Right lung (tissue), 10 donors: ENCODE measurements around the gene LYRM2. TPM values are rescaled to one million over a fixed set of nuclear protein-coding genes. Genes with fewer than 3 reads are reported as not detected.

Experiments used
- DNase-seq, 2 donors: peaks; one replicate each; pipeline ENCODE4 v3.0.0-alpha.2; 2013
- long read RNA-seq, 8 donors: transcript quantifications; one replicate each; lab custom pipeline, GENCODE V29; 2026
- polyA plus RNA-seq, 5 donors: library from polyadenylated mRNA; unstranded; fragments of 120-200 nt; gene quantifications; one replicate each; pipeline versions ENCODE4 v1.2.1 to v1.2.3, GENCODE V29; 2013; ENCODE audit warnings: inconsistent platforms in 1 of 5, low replicate concordance in 1 of 5; ENCODE audit not compliant: insufficient read length in 5 of 5, insufficient read depth in 1 of 5

Gene LYRM2
- polyA plus RNA-seq: 10 to 100 TPM; 31.1 to 52.7 (median 40.9) TPM
- long read RNA-seq, donor 1, full-length matches to known transcripts: 32 of 43 reads
- long read RNA-seq, donor 1, partial matches to known transcripts: 11 of 43 reads
- long read RNA-seq, donor 1, other reads (novel, unspliced or antisense): 0 of 43 reads
- long read RNA-seq, donor 2, full-length matches to known transcripts: 31 of 31 reads
- long read RNA-seq, donor 2, partial matches to known transcripts: 0 of 31 reads
- long read RNA-seq, donor 2, other reads (novel, unspliced or antisense): 0 of 31 reads
- long read RNA-seq, donor 3, full-length matches to known transcripts: 16 of 16 reads
- long read RNA-seq, donor 3, partial matches to known transcripts: 0 of 16 reads
- long read RNA-seq, donor 3, other reads (novel, unspliced or antisense): 0 of 16 reads
- long read RNA-seq, donor 4, full-length matches to known transcripts: 13 of 13 reads
- long read RNA-seq, donor 4, partial matches to known transcripts: 0 of 13 reads
- long read RNA-seq, donor 4, other reads (novel, unspliced or antisense): 0 of 13 reads
- long read RNA-seq, donor 5, full-length matches to known transcripts: 44 of 44 reads
- long read RNA-seq, donor 5, partial matches to known transcripts: 0 of 44 reads
- long read RNA-seq, donor 5, other reads (novel, unspliced or antisense): 0 of 44 reads
- long read RNA-seq, donor 6, full-length matches to known transcripts: 41 of 49 reads
- long read RNA-seq, donor 6, partial matches to known transcripts: 8 of 49 reads
- long read RNA-seq, donor 6, other reads (novel, unspliced or antisense): 0 of 49 reads
- long read RNA-seq, donor 7, full-length matches to known transcripts: 35 of 103 reads
- long read RNA-seq, donor 7, partial matches to known transcripts: 68 of 103 reads
- long read RNA-seq, donor 7, other reads (novel, unspliced or antisense): 0 of 103 reads
- long read RNA-seq, donor 8, full-length matches to known transcripts: 6 of 13 reads
- long read RNA-seq, donor 8, partial matches to known transcripts: 7 of 13 reads
- long read RNA-seq, donor 8, other reads (novel, unspliced or antisense): 0 of 13 reads

- peak; percentile 95 to 96 for DNase-seq
Observed at GRCh38 chr6:89638320-89639195, at the start of gene LYRM2. TSS of gene LYRM2 (minus strand) at chr6:89638747. CDS start at chr6:89638716, 31 bp downstream.

GRCh38 chr6:89688328-89688727 is 49.8 kb upstream of the LYRM2 start:
- DNase-seq: no peak

- no peak for DNase-seq
Observed at GRCh38 chr6:89685311-89685710, 46.8 kb upstream of the LYRM2 start.

GRCh38 chr6:89682991-89683390 is 44.4 kb upstream of the LYRM2 start:
- no peak for DNase-seq

- DNase-seq: no peak
Observed at GRCh38 chr6:89681983-89682564, 43.5 kb upstream of the LYRM2 start.

GRCh38 chr6:89680551-89680950 is 42.0 kb upstream of the LYRM2 start:
- no peak for DNase-seq

- DNase-seq: no peak
Observed at GRCh38 chr6:89680150-89680549, 41.6 kb upstream of the LYRM2 start.

- DNase-seq: no peak
Observed at GRCh38 chr6:89679215-89680120, 40.9 kb upstream of the LYRM2 start.

GRCh38 chr6:89678531-89678930 is 40.0 kb upstream of the LYRM2 start:
- no peak for DNase-seq

- DNase-seq: no peak
Observed at GRCh38 chr6:89675949-89676748, 37.6 kb upstream of the LYRM2 start.

- DNase-seq: no peak
Observed at GRCh38 chr6:89670935-89671565, 32.5 kb upstream of the LYRM2 start.

GRCh38 chr6:89669002-89669401 is 30.5 kb upstream of the LYRM2 start:
- peak in 1 of 2 donors; percentile 8 for DNase-seq

- DNase-seq: peak in 1 of 2 donors; percentile 16
Observed at GRCh38 chr6:89667872-89668556, 29.5 kb upstream of the LYRM2 start.

GRCh38 chr6:89662659-89663223 is 24.2 kb upstream of the LYRM2 start:
- DNase-seq: no peak

- no peak for DNase-seq
Observed at GRCh38 chr6:89661559-89661958, 23.0 kb upstream of the LYRM2 start.

- DNase-seq: no peak
Observed at GRCh38 chr6:89660981-89661380, 22.4 kb upstream of the LYRM2 start.

- no peak for DNase-seq
Observed at GRCh38 chr6:89657445-89658158, 19.1 kb upstream of the LYRM2 start.
